GM10847 (cell line): ENCODE measurements around the gene SF3A2.

Experiments used
- POLR2A ChIP-seq: IDR thresholded peaks from 2 replicates; pipeline ENCODE4 v1.6.1; 2011; ENCODE audit not compliant: insufficient read length; ENCODE audit errors: extremely low read depth

SF3A2 gene

GRCh38 chr19:2270423-2271233 lies 34.0 kb downstream of the SF3A2 start:
- no peak for TF ChIP-seq POLR2A

GRCh38 chr19:2271234-2272103 lies 34.8 kb downstream of the SF3A2 start:
- TF ChIP-seq POLR2A: no peak

- peak; percentile 30 for TF ChIP-seq POLR2A
Observed at GRCh38 chr19:2273356-2274184, 36.9 kb downstream of the SF3A2 start.

GRCh38 chr19:2274185-2274711 lies 37.6 kb downstream of the SF3A2 start:
- no peak for TF ChIP-seq POLR2A

- no peak for TF ChIP-seq POLR2A
Observed at GRCh38 chr19:2274931-2275535, 38.4 kb downstream of the SF3A2 start.

- no peak for TF ChIP-seq POLR2A
Observed at GRCh38 chr19:2275588-2276428, 39.2 kb downstream of the SF3A2 start.

GRCh38 chr19:2276429-2276986 lies 39.9 kb downstream of the SF3A2 start:
- TF ChIP-seq POLR2A: no peak

- TF ChIP-seq POLR2A: no peak
Observed at GRCh38 chr19:2277138-2277537, 40.5 kb downstream of the SF3A2 start.

- TF ChIP-seq POLR2A: no peak
Observed at GRCh38 chr19:2278459-2279158, 42.0 kb downstream of the SF3A2 start.

GRCh38 chr19:2280633-2281264 lies 44.1 kb downstream of the SF3A2 start:
- TF ChIP-seq POLR2A: no peak

GRCh38 chr19:2282062-2282861 lies 45.6 kb downstream of the SF3A2 start, which contains the start of gene PEAK3:
TSS of gene PEAK3 (minus strand) at chr19:2282175. CDS start at chr19:2280931, 1,244 bp downstream.
- TF ChIP-seq POLR2A: no peak
